NOMO-1 treated with DMSO at 0.1 percent for 48 hours (cell line): ENCODE data around the gene MICOS13.

Experiments
- DNase-seq: peaks from one replicate; lab custom pipeline; 2025; ENCODE audit not compliant: unreplicated experiment; lab: John Stamatoyannopoulos, UW

The MICOS13 gene

DNA sequence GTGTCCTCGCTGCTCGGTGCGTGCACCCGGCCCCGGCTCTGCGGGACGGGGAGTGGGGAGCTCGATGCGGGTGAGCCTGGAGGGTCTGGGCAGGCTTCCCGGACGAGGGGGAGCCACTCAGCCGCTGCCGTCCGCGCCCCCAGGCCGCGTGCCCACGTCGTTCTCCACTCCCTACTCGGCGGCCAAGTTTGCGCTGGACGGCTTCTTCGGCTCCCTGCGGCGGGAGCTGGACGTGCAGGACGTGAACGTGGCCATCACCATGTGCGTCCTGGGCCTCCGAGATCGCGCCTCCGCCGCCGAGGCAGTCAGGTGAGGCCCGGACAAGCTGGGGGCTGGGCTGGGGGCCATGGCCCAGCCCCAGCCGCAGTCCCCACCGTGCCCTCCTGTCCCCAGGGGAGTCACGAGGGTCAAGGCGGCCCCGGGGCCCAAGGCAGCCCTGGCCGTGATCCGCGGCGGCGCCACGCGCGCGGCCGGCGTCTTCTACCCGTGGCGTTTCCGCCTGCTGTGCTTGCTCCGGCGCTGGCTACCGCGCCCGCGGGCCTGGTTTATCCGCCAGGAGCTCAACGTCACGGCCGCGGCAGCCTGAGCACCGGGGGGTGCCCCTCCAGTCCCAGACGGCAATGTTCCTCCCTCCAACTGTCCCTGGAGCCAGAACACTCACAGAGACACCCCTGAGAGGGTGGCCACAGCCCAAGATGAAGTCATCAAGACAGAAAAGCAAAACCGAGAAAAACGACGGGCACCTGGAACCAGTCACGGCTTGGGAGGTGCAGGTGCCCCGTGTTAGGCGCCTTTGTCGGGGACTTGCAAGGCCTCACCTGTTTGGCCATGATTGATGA is 7.3 kb upstream of the MICOS13 start:
- DNase-seq = no peak

GRCh38 chr19:5686647-5687359 is 6.5 kb upstream of the MICOS13 start:
- DNase-seq = peak; percentile 87

DNA sequence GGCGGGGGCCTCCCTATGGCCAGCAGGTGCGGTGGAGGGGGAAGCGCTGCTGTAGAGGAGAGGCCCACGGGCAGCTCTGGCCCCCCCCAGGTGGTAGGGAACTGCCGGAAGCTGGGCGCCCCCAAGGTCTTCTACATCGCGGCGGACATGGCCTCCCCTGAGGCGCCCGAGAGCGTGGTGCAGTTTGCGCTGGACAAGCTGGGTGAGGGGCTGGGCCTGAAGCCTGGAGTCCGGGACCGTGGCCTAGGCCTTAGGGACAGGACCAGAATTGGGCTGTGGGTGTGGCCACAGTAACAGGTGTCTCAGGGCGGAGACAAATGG is 6.0 kb upstream of the MICOS13 start:
- no peak for DNase-seq

GRCh38 chr19:5684694-5685430 is 4.5 kb upstream of the MICOS13 start:
- DNase-seq = no peak

- DNase-seq = no peak
Measured at GRCh38 chr19:5683177-5683886, 3.0 kb upstream of the MICOS13 start.

GRCh38 chr19:5682107-5682482 is 1.8 kb upstream of the MICOS13 start:
- no peak for DNase-seq

- DNase-seq = no peak
Measured at GRCh38 chr19:5681391-5682106, 1.2 kb upstream of the MICOS13 start.

DNA sequence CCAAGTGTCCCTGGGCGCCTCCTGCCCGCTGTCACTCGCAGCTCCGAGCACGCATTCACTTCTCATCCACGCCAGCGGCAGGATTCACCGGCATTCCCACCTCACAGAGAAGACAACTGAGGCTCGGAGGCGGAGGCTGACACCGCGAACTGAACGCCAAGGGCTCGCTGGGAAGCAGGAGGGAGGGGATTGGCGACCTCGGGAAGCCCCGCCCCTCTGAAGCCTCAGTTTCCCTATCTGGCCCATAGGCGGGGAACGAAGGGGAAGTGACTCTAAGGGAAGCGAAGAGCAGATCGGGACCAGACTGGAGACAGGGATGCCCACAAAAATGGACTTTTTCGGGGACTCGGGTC is 256 bp downstream of the MICOS13 start:
- DNase-seq = no peak

DNA sequence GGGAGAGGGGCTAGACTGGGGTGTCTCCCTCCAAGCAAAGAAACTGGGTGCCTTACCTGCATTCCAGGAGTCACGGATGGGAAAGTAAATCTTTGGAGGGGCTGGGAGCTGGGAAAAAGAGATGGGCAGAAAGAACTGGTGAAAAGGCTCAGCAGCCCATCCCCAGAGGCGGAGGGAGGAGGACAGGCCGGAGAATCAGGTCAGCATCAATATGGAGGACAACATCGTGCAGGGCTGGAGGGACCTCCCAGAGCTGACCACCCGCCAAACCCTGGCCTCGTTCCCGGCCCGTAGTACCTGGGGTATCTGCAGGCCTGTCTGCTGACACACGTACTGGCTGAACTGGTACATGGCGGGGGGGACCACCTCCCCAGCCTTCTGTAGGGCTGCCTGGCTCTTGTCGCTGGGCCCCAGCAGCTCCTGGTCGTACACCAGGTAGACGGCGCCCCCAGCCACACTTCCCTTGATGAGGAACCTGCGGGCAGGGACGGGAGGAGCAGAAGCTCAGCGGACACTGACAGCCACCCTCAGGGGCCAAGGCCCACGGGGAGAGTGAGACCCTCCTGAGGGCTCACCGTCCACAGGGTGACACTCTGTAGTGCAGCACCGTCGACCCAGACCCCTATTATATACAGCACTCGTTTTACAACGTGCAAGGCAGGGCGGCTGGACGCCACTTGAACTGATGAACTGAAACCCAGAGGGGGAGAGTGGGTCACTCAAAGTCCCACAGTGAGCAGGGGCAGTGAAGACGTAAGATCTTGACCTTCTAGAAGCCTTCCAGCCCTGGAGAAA is 830 bp downstream of the MICOS13 start:
- DNase-seq = no peak

DNA sequence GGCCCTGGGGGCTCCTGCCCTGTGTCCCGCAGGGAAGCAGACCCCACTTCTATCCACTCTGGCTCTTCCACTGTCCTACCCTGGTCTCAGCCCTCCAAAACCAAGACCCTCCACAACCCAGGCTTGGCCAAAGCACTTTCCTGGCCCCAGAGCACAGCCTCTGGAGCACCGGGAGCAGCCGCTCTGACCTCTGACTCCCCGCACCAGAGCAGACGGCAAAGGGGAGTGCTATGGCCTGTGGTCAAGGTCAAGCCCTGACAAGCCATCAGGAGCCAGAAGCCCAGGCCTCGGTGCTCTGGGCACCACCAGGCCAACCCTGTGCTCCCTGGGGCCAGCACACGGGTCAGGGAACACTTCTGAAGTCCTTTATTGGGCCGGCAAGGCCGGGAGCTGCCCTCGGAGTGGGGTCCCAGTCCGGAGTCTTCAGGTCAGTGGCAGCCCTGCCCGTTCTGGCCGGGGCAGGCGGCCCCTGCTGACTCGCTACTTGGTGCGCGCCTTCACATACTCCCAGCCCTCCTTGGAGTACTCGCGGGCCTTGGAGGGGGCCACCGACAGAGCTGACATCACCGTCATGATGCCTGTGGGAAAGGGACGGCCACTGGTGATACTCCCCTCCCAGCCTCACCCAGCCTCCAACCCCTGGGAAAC is 2.1 kb downstream of the MICOS13 start:
- no peak for DNase-seq

GRCh38 chr19:5677580-5677979 is 2.7 kb downstream of the MICOS13 start:
- DNase-seq = no peak

DNA sequence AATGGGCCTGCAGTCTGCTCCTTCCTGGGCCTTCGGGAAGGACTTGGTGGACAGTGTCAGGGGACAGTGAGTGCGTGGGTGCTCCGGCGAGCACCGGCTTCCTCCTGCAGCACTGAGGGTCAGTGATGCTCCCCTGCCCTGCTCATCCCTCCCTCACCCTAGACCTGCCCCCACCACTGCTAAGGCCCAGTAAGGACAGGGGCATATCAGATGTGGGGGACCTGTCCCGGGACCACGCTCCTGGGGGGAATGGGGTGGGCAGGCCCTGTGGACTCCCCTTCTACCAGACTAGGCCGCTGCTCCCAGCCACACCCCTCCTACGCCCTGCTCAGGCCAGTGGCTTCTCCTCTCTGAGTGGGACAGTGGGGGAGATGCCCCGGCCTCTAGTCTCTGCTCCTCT is 3.2 kb downstream of the MICOS13 start:
- DNase-seq = no peak

DNA sequence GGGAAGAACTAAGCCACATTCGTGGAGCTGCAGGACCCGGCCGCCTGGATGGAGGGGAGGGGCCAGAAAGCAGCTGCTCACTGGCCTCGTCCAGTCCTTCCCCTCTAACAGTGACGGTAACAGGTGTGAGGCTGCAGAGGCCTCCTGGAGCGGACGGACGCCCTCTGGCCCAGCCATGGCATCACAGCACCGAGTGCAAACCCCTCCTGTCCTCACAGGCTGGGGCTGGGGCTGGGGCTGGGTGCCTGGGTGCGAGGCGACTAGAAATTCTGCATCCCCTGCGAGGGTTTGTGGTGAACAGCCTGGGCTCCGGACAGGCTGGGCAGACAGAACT is 3.6 kb downstream of the MICOS13 start:
- no peak for DNase-seq

DNA sequence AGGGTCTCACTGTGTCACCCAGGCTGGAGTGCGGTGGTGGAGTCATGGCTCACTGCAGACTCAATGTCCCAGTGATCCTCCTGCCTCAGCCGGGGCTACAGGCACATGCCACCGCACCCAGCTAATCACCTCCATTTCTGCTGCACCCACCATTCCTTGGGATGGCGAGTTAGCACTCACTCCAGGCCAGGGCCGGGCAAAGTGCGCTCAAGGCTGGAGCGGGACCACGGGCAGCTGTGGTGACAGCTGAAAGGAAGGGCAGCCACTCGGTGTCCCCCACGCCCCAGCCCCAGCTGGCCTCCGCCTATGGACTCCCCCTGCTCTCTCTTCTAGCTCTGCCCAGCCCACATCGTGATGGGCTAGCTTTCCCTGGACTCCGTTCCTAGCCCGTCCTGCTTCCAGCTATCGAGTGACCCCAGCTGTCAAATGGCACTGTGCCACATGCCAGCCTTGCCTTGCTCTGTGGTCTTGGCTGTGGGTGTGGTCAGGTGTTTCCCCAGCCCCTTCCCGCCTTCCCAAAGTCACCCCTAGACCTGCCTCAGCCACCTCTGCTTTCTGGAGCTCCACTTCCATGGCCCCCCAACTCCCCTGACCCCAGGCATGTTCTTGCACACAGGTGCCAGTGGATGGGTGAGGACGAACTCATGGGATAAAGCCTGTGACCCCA is 4.1 kb downstream of the MICOS13 start:
- no peak for DNase-seq

DNA sequence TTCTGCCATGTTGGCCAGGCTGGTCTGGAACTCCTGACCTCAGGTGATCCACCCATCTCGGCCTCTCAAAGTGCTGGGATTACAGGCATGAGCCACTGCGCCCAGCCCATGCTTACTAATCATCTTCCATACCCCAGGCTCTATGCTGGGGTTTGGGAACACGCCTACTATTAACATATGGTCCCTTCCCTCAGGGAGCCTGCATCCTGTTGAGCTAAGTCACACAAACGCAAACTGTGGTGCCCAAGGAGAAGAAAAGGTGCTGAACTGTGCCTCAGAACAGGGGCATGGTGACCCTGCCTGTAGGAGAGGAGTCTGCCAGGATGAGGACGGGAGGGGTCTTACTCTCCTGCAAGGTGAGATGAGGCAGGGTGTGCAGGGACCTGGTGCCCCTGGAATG is 5.6 kb downstream of the MICOS13 start:
- DNase-seq = no peak

- DNase-seq = no peak
Measured at GRCh38 chr19:5673752-5674151, 6.6 kb downstream of the MICOS13 start.

DNA sequence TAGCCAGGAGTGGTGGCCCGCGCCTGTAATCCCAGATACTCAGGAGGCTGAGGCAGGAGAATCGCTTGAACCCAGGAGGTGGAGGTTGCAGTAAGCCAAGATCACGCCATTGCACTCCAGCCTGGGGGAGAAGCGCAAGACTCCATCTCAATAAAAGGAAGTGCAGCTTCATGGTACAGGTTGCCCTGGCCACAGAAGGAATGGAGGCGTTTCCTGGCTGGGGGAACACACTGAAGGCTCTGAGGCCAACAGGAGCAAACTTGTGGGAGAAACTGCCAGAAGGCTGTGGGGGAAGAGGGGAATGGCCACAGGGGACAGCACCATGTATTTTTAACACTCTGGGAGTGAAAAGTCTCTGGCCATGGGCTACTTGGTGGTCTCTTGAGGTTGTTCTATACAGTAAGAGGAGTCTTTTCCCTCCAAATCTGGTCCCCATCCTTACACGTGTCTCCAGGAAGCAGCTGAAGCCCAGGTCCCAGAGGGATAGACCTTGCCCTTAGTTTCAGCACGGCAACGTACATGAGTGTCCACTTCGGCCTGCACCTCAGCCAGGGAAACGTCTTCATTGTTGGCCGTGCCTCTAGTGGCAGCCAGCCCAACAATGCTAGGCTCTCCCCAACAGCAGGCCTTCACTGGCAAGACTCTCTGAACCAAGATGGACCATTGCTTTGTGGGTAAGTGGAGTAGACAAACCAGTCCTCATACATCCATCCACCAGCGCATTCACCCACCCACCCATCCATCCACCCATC is 7.4 kb downstream of the MICOS13 start:
- DNase-seq = no peak

DNA sequence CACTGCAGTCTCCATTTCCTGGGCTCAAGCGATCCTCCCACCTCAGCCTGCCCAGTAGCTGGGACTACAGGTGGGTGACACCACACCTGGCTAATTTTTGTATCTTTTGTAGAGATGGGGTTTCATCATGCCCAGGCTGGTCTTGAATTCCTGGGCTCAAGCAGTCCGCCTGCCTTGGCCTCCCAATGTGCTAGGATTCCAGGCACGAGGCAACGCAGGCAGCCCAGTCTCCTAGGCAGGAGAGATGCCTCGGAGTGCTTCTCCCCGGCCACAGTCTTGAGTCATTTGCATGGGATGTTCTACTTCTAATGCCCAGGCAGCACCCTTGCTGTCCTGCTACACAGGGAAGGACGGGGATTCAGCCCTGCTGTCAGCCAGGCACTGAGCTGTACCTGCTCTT is 8.7 kb downstream of the MICOS13 start:
- no peak for DNase-seq
